ENCODE data around the gene CMIP.

CMIP gene

DNA sequence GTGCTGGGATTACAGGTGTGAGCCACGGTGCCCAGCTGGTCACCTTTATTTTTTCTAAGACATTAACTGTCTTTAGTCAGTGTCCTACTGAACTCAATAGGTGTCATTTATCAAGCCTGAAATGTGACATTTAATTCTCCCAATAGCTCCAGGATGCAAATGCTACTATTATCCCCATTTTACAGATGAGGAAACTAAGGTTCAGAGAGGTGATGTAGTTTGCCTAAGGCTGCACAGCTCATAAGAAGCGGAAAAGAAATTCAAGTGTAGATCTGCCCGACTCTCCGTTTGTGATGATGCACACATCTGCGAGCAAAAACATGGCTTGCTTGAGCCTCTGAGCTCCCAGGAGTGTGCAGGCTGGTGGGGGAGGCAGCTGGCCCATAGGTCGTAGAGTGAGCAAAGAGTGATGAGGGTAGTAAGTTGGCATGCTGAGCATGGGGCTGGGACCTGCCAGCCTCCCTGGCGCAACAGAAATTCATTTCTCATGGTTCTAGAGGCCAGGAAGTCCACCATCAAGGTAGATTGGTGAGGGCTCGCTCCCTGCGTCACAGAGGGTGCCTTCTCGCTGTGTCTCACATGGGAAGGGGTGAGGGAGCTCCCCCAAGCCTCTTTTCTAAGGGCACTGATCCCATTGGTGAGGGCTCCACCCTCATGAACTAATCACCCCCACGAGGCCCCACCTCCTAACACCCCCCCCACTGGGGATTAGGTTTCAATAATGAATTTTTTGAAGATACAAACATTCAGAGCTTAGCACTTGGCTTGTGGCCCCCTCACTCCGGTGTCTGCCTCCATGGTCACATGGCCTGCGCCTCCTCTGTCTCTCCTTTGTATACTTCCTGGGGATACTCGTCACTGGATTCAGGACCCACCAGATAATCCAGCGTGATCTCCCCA is 193.0 kb downstream of the CMIP start:
- ChIA-PET POLR2A (no interaction called here), CTCF (no interaction called here)

DNA sequence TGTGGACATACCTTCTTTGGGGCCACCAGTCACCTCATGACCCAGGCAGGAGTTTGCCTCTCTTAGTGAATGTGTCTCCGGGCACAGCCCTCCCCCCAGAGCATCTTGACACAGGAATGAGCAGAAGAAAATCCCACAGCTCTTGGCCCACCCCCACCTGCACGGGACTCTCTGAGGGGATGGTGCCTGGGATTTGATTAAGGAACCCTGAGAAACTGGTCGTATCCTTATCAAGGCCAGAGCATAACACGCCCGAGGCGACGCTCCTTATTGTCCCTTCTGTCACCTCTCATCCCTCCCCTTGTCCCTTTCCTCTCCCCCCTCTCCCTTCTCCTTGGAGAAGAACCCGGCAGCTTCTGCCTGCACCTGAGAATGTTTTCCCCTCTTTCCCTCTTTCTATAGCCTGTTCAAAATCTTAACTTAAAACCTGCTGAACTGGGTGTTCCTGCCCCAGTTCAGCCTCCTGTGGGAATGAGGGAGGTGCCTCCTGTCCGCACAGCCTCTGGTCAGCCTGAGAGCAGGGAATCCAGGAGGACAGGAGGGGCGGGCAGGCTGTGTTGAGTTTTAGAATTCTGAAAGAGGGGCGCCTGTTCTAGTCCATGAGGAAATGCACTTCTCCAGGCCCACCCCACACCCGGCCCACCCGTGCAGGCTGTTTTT is 193.8 kb downstream of the CMIP start:
- CTCF ChIA-PET, result no interaction called here
- no peak for DNase-seq (ENCODE audit: extremely low spot score)
- POLR2A ChIA-PET, result no interaction called here
- TF ChIP-seq FOXM1 (IDR thresholded peaks at IDR 0.05; ENCODE audit: borderline replicate concordance), result no peak
- TF ChIP-seq FOXK2 (IDR thresholded peaks at IDR 0.05), result no peak
- TF ChIP-seq BHLHE40 (IDR thresholded peaks at IDR 0.05; ENCODE audit: borderline replicate concordance), result no peak
- no peak for TF ChIP-seq LEF1 (IDR thresholded peaks at IDR 0.05; ENCODE audit: borderline replicate concordance)
- no peak for TF ChIP-seq FOXA1 (IDR thresholded peaks at IDR 0.05)
- TF ChIP-seq ZNF384 (IDR thresholded peaks at IDR 0.05), result no peak

More for the DNA sequence above, 193.0 kb downstream of the CMIP start:
- TF ChIP-seq TARDBP (IDR thresholded peaks at IDR 0.05) (no peak), NFRKB (IDR thresholded peaks at IDR 0.05) (no peak), BHLHE40 (IDR thresholded peaks at IDR 0.05; ENCODE audit: borderline replicate concordance) (no peak), ZNF384 (IDR thresholded peaks at IDR 0.05) (no peak), CTBP1 (IDR thresholded peaks at IDR 0.05; ENCODE audit: borderline replicate concordance) (no peak), FOXK2 (IDR thresholded peaks at IDR 0.05) (no peak), ARNT (IDR thresholded peaks at IDR 0.05) (no peak), FOXM1 (IDR thresholded peaks at IDR 0.05; ENCODE audit: borderline replicate concordance) (no peak), SP1 (IDR thresholded peaks at IDR 0.05) (no peak), LEF1 (IDR thresholded peaks at IDR 0.05; ENCODE audit: borderline replicate concordance) (no peak), SUZ12 (IDR thresholded peaks at IDR 0.05) (no peak), FOXA1 (IDR thresholded peaks at IDR 0.05) (no peak), L3MBTL2 (conservative IDR thresholded peaks at IDR 0.05) (no peak), HDGF (IDR thresholded peaks at IDR 0.05; ENCODE audit: borderline replicate concordance) (no peak), ELF4 (IDR thresholded peaks at IDR 0.05) (no peak)
- TF ChIP-seq, protein P1, sequence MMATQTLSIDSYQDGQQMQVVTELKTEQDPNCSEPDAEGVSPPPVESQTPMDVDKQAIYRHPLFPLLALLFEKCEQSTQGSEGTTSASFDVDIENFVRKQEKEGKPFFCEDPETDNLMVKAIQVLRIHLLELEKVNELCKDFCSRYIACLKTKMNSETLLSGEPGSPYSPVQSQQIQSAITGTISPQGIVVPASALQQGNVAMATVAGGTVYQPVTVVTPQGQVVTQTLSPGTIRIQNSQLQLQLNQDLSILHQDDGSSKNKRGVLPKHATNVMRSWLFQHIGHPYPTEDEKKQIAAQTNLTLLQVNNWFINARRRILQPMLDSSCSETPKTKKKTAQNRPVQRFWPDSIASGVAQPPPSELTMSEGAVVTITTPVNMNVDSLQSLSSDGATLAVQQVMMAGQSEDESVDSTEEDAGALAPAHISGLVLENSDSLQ (IDR thresholded peaks at IDR 0.05), result no peak
- no peak for DNase-seq (ENCODE audit: extremely low spot score)

DNA sequence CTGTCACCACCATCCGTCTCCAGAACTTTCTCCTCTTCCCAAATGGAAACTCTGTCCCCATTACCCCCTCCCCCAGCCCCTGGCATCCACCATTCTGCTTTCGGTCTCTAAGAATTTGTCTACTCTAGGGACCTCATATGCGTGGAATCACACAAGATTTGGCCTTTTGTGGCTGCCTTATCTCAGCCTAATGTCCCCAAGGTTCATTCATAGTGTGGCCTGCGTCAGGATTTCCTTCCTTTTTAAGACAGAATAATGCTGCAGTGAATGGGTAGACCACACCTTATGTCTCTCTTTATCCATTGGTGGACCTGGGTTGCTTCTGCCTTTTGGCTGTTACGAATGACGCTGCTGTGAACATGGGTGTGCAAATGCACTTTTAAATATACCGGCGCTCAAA is 194.7 kb downstream of the CMIP start:
- no peak for DNase-seq (ENCODE audit: extremely low spot score)
- TF ChIP-seq ARNT (IDR thresholded peaks at IDR 0.05), result no peak
- TF ChIP-seq BHLHE40 (IDR thresholded peaks at IDR 0.05; ENCODE audit: borderline replicate concordance), result no peak
- TF ChIP-seq ELF4 (IDR thresholded peaks at IDR 0.05), result no peak
- TF ChIP-seq, protein P1 (IDR thresholded peaks at IDR 0.05), result no peak
- TF ChIP-seq SP1 (IDR thresholded peaks at IDR 0.05), result no peak
- CTCF ChIA-PET, result no interaction called here
- POLR2A ChIA-PET, result no interaction called here

DNA sequence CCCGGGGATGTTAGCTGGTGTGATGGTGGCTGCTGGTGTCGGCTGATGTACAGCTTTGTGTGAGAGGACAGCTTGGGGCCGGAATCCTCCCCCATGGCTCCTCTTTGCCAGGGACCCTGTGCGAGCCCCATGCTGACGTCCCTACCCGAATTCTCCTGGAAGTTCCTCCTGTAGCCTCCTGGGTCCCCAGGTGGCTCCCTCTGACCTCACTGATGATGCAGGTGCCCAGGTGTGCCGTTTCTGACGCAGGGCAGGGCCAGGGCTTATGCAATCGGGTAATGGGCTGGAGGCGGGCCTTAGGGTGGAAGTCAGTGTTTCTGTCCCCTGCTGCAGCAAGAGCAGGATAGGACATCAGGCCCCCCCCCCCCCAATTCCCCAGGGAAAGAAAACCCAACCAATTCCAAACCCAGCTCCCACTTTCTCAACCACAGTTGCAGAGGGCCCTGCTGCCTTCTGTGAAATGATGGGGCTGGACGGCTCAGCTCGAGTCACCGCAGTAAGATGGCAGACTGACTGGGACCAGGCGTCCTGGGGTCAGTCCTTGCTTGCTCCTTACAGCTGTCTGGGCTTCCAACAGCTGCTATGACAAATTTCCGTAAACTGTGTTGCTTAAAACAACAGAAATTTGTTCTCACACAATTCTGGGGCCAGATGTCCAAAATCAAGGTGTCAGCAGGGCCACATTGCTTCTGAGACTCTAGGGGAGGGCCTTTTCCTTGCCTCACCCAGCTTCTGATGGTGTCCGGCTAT is 195.5 kb downstream of the CMIP start:
- TF ChIP-seq NFRKB (IDR thresholded peaks at IDR 0.05) (no peak), TARDBP (IDR thresholded peaks at IDR 0.05) (no peak), HDGF (IDR thresholded peaks at IDR 0.05; ENCODE audit: borderline replicate concordance) (no peak), LEF1 (IDR thresholded peaks at IDR 0.05; ENCODE audit: borderline replicate concordance) (no peak), SUZ12 (IDR thresholded peaks at IDR 0.05) (no peak), ARNT (IDR thresholded peaks at IDR 0.05) (no peak), FOXK2 (IDR thresholded peaks at IDR 0.05) (no peak), L3MBTL2 (conservative IDR thresholded peaks at IDR 0.05) (no peak), FOXM1 (IDR thresholded peaks at IDR 0.05; ENCODE audit: borderline replicate concordance) (no peak), FOXA1 (IDR thresholded peaks at IDR 0.05) (no peak), ELF4 (IDR thresholded peaks at IDR 0.05) (no peak), ZNF384 (IDR thresholded peaks at IDR 0.05) (no peak), SP1 (IDR thresholded peaks at IDR 0.05) (no peak)
- TF ChIP-seq, protein P1 (IDR thresholded peaks at IDR 0.05), result no peak
- POLR2A ChIA-PET, result no interaction called here
- no peak for DNase-seq (ENCODE audit: extremely low spot score)
- CTCF ChIA-PET, result no interaction called here

DNA sequence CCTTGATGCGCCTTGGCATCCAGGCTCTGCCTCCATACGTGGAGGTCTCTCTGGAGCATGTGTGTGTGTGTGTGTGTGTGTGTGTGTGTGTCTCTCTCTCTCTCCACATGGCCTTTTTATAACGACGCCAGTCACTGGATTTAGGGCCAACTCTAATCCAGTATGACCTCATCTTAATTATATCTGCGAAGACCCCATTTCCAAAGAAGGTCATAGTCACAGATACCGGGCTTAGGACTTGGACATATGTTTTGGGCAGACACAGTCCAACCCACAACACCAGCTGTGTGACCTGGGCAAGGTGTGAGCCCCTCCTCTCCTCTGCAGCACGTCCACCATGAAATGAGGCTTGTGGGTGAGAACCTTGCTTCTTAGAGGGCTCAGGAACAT is 196.1 kb downstream of the CMIP start:
- ChIA-PET CTCF (no interaction called here), POLR2A (no interaction called here)
- TF ChIP-seq, protein P1 (IDR thresholded peaks at IDR 0.05), result no peak
- TF ChIP-seq FOXM1 (IDR thresholded peaks at IDR 0.05; ENCODE audit: borderline replicate concordance), result no peak
- no peak for TF ChIP-seq CTBP1 (IDR thresholded peaks at IDR 0.05; ENCODE audit: borderline replicate concordance)
- TF ChIP-seq TARDBP (IDR thresholded peaks at IDR 0.05), result no peak
- no peak for TF ChIP-seq ZNF384 (IDR thresholded peaks at IDR 0.05)
- no peak for TF ChIP-seq ARNT (IDR thresholded peaks at IDR 0.05)
- TF ChIP-seq LEF1 (IDR thresholded peaks at IDR 0.05; ENCODE audit: borderline replicate concordance), result no peak
- TF ChIP-seq NFRKB (IDR thresholded peaks at IDR 0.05), result no peak
- no peak for TF ChIP-seq FOXA1 (IDR thresholded peaks at IDR 0.05)
- TF ChIP-seq SP1 (IDR thresholded peaks at IDR 0.05), result no peak
- no peak for TF ChIP-seq BHLHE40 (IDR thresholded peaks at IDR 0.05; ENCODE audit: borderline replicate concordance)
- TF ChIP-seq SUZ12 (IDR thresholded peaks at IDR 0.05), result no peak
- no peak for TF ChIP-seq FOXK2 (IDR thresholded peaks at IDR 0.05)
- DNase-seq (ENCODE audit: extremely low spot score), result no peak
